Mesendoderm (in vitro differentiated cells): ENCODE results near the gene GFRA3.
A peak's percentile ranks its signal among the peaks of the same experiment; 100 is the strongest.

Source experiments
- DNase-seq: peaks from one replicate; pipeline ENCODE4 v3.0.0; 2013
- H2AK5ac ChIP-seq: 2 replicates; pipeline ENCODE4 v1.6.1; 2013; ENCODE audit warnings: low read length, inconsistent platforms
- H2BK120ac ChIP-seq: 2 replicates; pipeline ENCODE4 v1.6.1; 2013; ENCODE audit warnings: low read depth, mild to moderate bottlenecking, low read length, moderate library complexity, mixed read lengths
- H2BK15ac ChIP-seq: replicated peaks from 2 replicates; pipeline ENCODE4 v1.6.1; 2013; ENCODE audit warnings: low read depth, mild to moderate bottlenecking, moderate library complexity
- H2BK5ac ChIP-seq: 2 replicates; pipeline ENCODE4 v1.6.1; 2013; ENCODE audit warnings: low read length, inconsistent platforms
- H3K18ac ChIP-seq: 2 replicates; pipeline ENCODE4 v1.6.1; 2013; ENCODE audit warnings: mild to moderate bottlenecking, low read length, mixed read lengths
- H3K23ac ChIP-seq: one replicate; pipeline ENCODE4 v1.6.1; 2013; ENCODE audit warnings: low read length
- H3K27ac ChIP-seq: 2 replicates; pipeline ENCODE4 v1.5.1; 2013; ENCODE audit warnings: low read depth, mild to moderate bottlenecking, inconsistent platforms, low read length, moderate library complexity
- H3K27me3 ChIP-seq: 2 replicates; pipeline ENCODE4 v1.6.1; 2013; ENCODE audit warnings: low read length, control low read depth, mild to moderate bottlenecking, inconsistent platforms; ENCODE audit not compliant: insufficient read depth, poor library complexity
- H3K36me3 ChIP-seq: 2 replicates; pipeline ENCODE4 v1.6.1; 2013; ENCODE audit warnings: low read length, inconsistent platforms; ENCODE audit not compliant: control insufficient read depth, insufficient read depth
- H3K4ac ChIP-seq: one replicate; pipeline ENCODE4 v1.6.1; 2013; ENCODE audit warnings: low read depth, mild to moderate bottlenecking, low read length, moderate library complexity
- H3K4me1 ChIP-seq: 2 replicates; pipeline ENCODE4 v1.6.1; 2013; ENCODE audit warnings: low read depth, low read length, inconsistent platforms; ENCODE audit not compliant: control insufficient read depth
- H3K4me2 ChIP-seq: 2 replicates; pipeline ENCODE4 v1.6.1; 2013; ENCODE audit warnings: low read length
- H3K4me3 ChIP-seq: 2 replicates; pipeline ENCODE4 v1.5.1; 2013; ENCODE audit warnings: mild to moderate bottlenecking, low read length
- H3K56ac ChIP-seq: one replicate; pipeline ENCODE4 v1.6.1; 2013; ENCODE audit warnings: low read length
- H3K79me1 ChIP-seq: 2 replicates; pipeline ENCODE4 v1.6.1; 2013; ENCODE audit warnings: low read length, inconsistent platforms
- H3K79me2 ChIP-seq: 2 replicates; pipeline ENCODE4 v1.6.1; 2013; ENCODE audit warnings: mild to moderate bottlenecking, low read length; ENCODE audit not compliant: control insufficient read depth, insufficient read depth
- H3K9ac ChIP-seq: 2 replicates; pipeline ENCODE4 v1.6.1; 2013; ENCODE audit warnings: low read length, inconsistent platforms
- H4K5ac ChIP-seq: one replicate; pipeline ENCODE4 v1.6.1; 2013; ENCODE audit warnings: low read length
- H4K8ac ChIP-seq: one replicate; pipeline ENCODE4 v1.6.1; 2013; ENCODE audit warnings: low read depth, mild to moderate bottlenecking, control low read depth, low read length, moderate library complexity
- WGBS: extraction: QIAGEN DNeasy Blood & Tissue Kit; methylation state at CpG from one replicate; pipeline ENCODE4 v1.1.7; 2013; ENCODE audit warnings: low lambda C conversion rate, missing lambda C conversion rate; ENCODE audit not compliant: insufficient coverage; ENCODE audit errors: extremely low coverage; 5-methylcytosine and 5-hydroxymethylcytosine counted together

Gene GFRA3

GRCh38 chr5:138246822-138247221, 27.6 kb downstream of the GFRA3 start:
- Histone ChIP-seq H3K9ac (no peak overlapping the region), H3K79me1 (no peaks in the 10 kb centered on the region), H2BK15ac (no peak overlapping the region), H3K27me3 (peaks cover 7% of the 10 kb centered on the region), H2BK5ac (no peak overlapping the region), H3K27ac (no peak overlapping the region), H3K56ac (no peak overlapping the region), H3K4ac (no peak overlapping the region), H3K4me2 (no peak overlapping the region), H3K79me2 (no peaks in the 10 kb centered on the region), H3K4me3 (no peak overlapping the region), H3K4me1 (peaks cover 2% of the 10 kb centered on the region), H2BK120ac (no peak overlapping the region), H3K36me3 (no peaks in the 10 kb centered on the region), H4K5ac (no peak overlapping the region), H3K23ac (no peak overlapping the region), H3K18ac (no peak overlapping the region), H4K8ac (no peak overlapping the region), H2AK5ac (no peak overlapping the region)
- WGBS: no CpG with 5 or more reads among the region's 4 CpGs
- DNase-seq: no peak

GRCh38 chr5:138246334-138246733, 28.1 kb downstream of the GFRA3 start:
- Histone ChIP-seq H3K56ac (no peak overlapping the region), H2AK5ac (no peak overlapping the region), H4K8ac (no peak overlapping the region), H3K18ac (no peak overlapping the region), H3K36me3 (no peaks in the 10 kb centered on the region), H3K4ac (no peak overlapping the region), H3K27me3 (peaks cover 7% of the 10 kb centered on the region), H3K4me2 (no peak overlapping the region), H3K79me2 (no peaks in the 10 kb centered on the region), H3K27ac (no peak overlapping the region), H2BK15ac (no peak overlapping the region), H3K23ac (no peak overlapping the region), H3K79me1 (no peaks in the 10 kb centered on the region), H3K9ac (no peak overlapping the region), H4K5ac (no peak overlapping the region), H3K4me1 (peaks cover 2% of the 10 kb centered on the region), H3K4me3 (no peak overlapping the region), H2BK120ac (peak overlapping the region; percentile 14), H2BK5ac (no peak overlapping the region)
- DNase-seq: no peak
- WGBS: no CpG with 5 or more reads among the region's 4 CpGs

- Histone ChIP-seq H3K18ac (no peak overlapping the region), H2BK5ac (no peak overlapping the region), H3K27ac (no peak overlapping the region), H3K79me1 (no peaks in the 10 kb centered on the region), H3K36me3 (no peaks in the 10 kb centered on the region), H2BK120ac (no peak overlapping the region), H2BK15ac (no peak overlapping the region), H3K79me2 (no peaks in the 10 kb centered on the region), H3K4me1 (peaks cover 2% of the 10 kb centered on the region), H3K56ac (peak overlapping the region; percentile 56), H3K27me3 (peaks cover 13% of the 10 kb centered on the region), H3K23ac (no peak overlapping the region), H2AK5ac (no peak overlapping the region), H3K9ac (no peak overlapping the region), H4K5ac (no peak overlapping the region), H3K4me3 (no peak overlapping the region), H4K8ac (no peak overlapping the region), H3K4ac (no peak overlapping the region), H3K4me2 (no peak overlapping the region)
- WGBS: no CpG with 5 or more reads among the region's 1 CpG
- DNase-seq: peak; percentile 75
Measured at GRCh38 chr5:138245717-138246116, 28.7 kb downstream of the GFRA3 start.

GRCh38 chr5:138243794-138244193, 30.6 kb downstream of the GFRA3 start:
- no peak overlapping the region for H4K8ac ChIP-seq
- DNase-seq: peak; percentile 32
- H3K79me2 ChIP-seq: no peaks in the 10 kb centered on the region
- H2BK15ac ChIP-seq: no peak overlapping the region
- no peaks in the 10 kb centered on the region for H3K36me3 ChIP-seq
- H3K4ac ChIP-seq: no peak overlapping the region
- no peak overlapping the region for H3K4me2 ChIP-seq
- no peak overlapping the region for H2BK5ac ChIP-seq
- H3K23ac ChIP-seq: no peak overlapping the region
- H4K5ac ChIP-seq: no peak overlapping the region
- H2BK120ac ChIP-seq: no peak overlapping the region
- no peak overlapping the region for H3K27ac ChIP-seq
- H3K9ac ChIP-seq: no peak overlapping the region
- no peak overlapping the region for H3K56ac ChIP-seq
- H3K27me3 ChIP-seq: peaks cover 21% of the 10 kb centered on the region
- H3K4me3 ChIP-seq: no peak overlapping the region
- H2AK5ac ChIP-seq: no peak overlapping the region
- no peak overlapping the region for H3K18ac ChIP-seq
- H3K79me1 ChIP-seq: no peaks in the 10 kb centered on the region
- WGBS: no CpG with 5 or more reads among the region's 2 CpGs
- peaks cover 2% of the 10 kb centered on the region for H3K4me1 ChIP-seq

GRCh38 chr5:138241688-138242571, 32.5 kb downstream of the GFRA3 start:
- Histone ChIP-seq H3K79me1 (no peaks in the 10 kb centered on the region), H2AK5ac (no peak overlapping the region), H4K5ac (no peak overlapping the region), H3K36me3 (no peaks in the 10 kb centered on the region), H3K56ac (peak overlapping the region; percentile 73), H3K23ac (peak overlapping the region; percentile 1), H3K4me1 (peaks cover 2% of the 10 kb centered on the region), H2BK120ac (no peak overlapping the region), H2BK15ac (no peak overlapping the region), H2BK5ac (no peak overlapping the region), H3K9ac (peak overlapping the region; percentile 53), H3K27me3 (peaks cover 21% of the 10 kb centered on the region), H3K27ac (no peak overlapping the region), H3K4me2 (peak overlapping the region; percentile 73), H3K4ac (no peak overlapping the region), H3K18ac (no peak overlapping the region), H4K8ac (no peak overlapping the region), H3K79me2 (no peaks in the 10 kb centered on the region), H3K4me3 (peak overlapping the region; percentile 36)
- WGBS: no CpG with 5 or more reads among the region's 67 CpGs
- DNase-seq: peak; percentile 43
